NCI-H82 treated with DMSO at 0.1 percent for 48 hours (cell line): ENCODE measurements around the gene RBM18.

Source experiments
- DNase-seq: peaks from one replicate; lab custom pipeline; 2025; ENCODE audit not compliant: unreplicated experiment; lab: John Stamatoyannopoulos, UW

The RBM18 gene

GRCh38 chr9:122264360-122265148 lies at the start of gene RBM18, which contains the start of gene MRRF:
TSS of gene RBM18 (minus strand) at chr9:122264840. CDS start at chr9:122261492, 3,348 bp downstream.
TSS of gene MRRF (plus strand) at chr9:122264882. CDS start at chr9:122270892, 6,010 bp downstream.
- peak; percentile 49 for DNase-seq

- DNase-seq, result no peak
Measured at GRCh38 chr9:122314165-122314564, 49.5 kb upstream of the RBM18 start.

GRCh38 chr9:122309861-122310260 lies 45.2 kb upstream of the RBM18 start:
- no peak for DNase-seq

- DNase-seq, result no peak
Measured at GRCh38 chr9:122307925-122308324, 43.3 kb upstream of the RBM18 start.

- no peak for DNase-seq
Measured at GRCh38 chr9:122307061-122307460, 42.4 kb upstream of the RBM18 start.

GRCh38 chr9:122302237-122303093 lies 37.8 kb upstream of the RBM18 start:
- DNase-seq, result no peak

GRCh38 chr9:122297512-122297911 lies 32.9 kb upstream of the RBM18 start:
- DNase-seq, result no peak

- no peak for DNase-seq
Measured at GRCh38 chr9:122294531-122294930, 29.9 kb upstream of the RBM18 start.

GRCh38 chr9:122291458-122291857 lies 26.8 kb upstream of the RBM18 start:
- no peak for DNase-seq

- no peak for DNase-seq
Measured at GRCh38 chr9:122287214-122287720, 22.6 kb upstream of the RBM18 start.

- DNase-seq, result no peak
Measured at GRCh38 chr9:122286764-122287163, 22.1 kb upstream of the RBM18 start.

- DNase-seq, result no peak
Measured at GRCh38 chr9:122281368-122281767, 16.7 kb upstream of the RBM18 start.

- no peak for DNase-seq
Measured at GRCh38 chr9:122277285-122277897, 12.8 kb upstream of the RBM18 start.

- no peak for DNase-seq
Measured at GRCh38 chr9:122276096-122276495, 11.5 kb upstream of the RBM18 start.

GRCh38 chr9:122274055-122274454 lies 9.4 kb upstream of the RBM18 start:
- DNase-seq, result no peak

- DNase-seq, result no peak
Measured at GRCh38 chr9:122268041-122268814, 3.6 kb upstream of the RBM18 start.

- no peak for DNase-seq
Measured at GRCh38 chr9:122265149-122265915, 692 bp upstream of the RBM18 start.

GRCh38 chr9:122263699-122264349 lies 816 bp downstream of the RBM18 start:
- no peak for DNase-seq

GRCh38 chr9:122262073-122262472 lies 2.6 kb downstream of the RBM18 start:
- DNase-seq, result no peak
